Stimulated activated CD4-positive, alpha-beta T cell treated with anti-CD3 and anti-CD28 coated beads, Interleukin-12 subunit alpha, Interleukin-12 subunit beta, amount 100 ng/mL, for 4 hours (primary cell): ENCODE measurements around the gene BMPER.

ENCODE experiments used
- DNase-seq: peaks from one replicate; pipeline ENCODE4 v3.0.0-alpha.2; 2020

The BMPER gene

GRCh38 chr7:34036051-34036920 is 130.9 kb downstream of the BMPER start:
- DNase-seq = no peak

- no peak for DNase-seq
Observed at GRCh38 chr7:34036972-34037792, 131.8 kb downstream of the BMPER start.

GRCh38 chr7:34038816-34039470 is 133.6 kb downstream of the BMPER start:
- DNase-seq = no peak

GRCh38 chr7:34041707-34042106 is 136.4 kb downstream of the BMPER start:
- no peak for DNase-seq

GRCh38 chr7:34042406-34042805 is 137.1 kb downstream of the BMPER start:
- no peak for DNase-seq

GRCh38 chr7:34043461-34044305 is 138.3 kb downstream of the BMPER start:
- DNase-seq = no peak

GRCh38 chr7:34044306-34044643 is 138.9 kb downstream of the BMPER start:
- no peak for DNase-seq

- no peak for DNase-seq
Observed at GRCh38 chr7:34044734-34045353, 139.5 kb downstream of the BMPER start.

- DNase-seq = no peak
Observed at GRCh38 chr7:34048445-34048844, 143.1 kb downstream of the BMPER start.

- no peak for DNase-seq
Observed at GRCh38 chr7:34054075-34054474, 148.7 kb downstream of the BMPER start.

- no peak for DNase-seq
Observed at GRCh38 chr7:34057136-34057535, 151.8 kb downstream of the BMPER start.

- DNase-seq = no peak
Observed at GRCh38 chr7:34057956-34058355, 152.6 kb downstream of the BMPER start.

GRCh38 chr7:34058801-34059135 is 153.4 kb downstream of the BMPER start:
- no peak for DNase-seq

GRCh38 chr7:34059136-34059828 is 153.9 kb downstream of the BMPER start:
- DNase-seq = no peak

- no peak for DNase-seq
Observed at GRCh38 chr7:34060196-34060947, 155.0 kb downstream of the BMPER start.

GRCh38 chr7:34061149-34061548 is 155.8 kb downstream of the BMPER start:
- DNase-seq = no peak

- no peak for DNase-seq
Observed at GRCh38 chr7:34062341-34062740, 157.0 kb downstream of the BMPER start.

GRCh38 chr7:34062826-34063225 is 157.5 kb downstream of the BMPER start:
- no peak for DNase-seq

- DNase-seq = no peak
Observed at GRCh38 chr7:34064519-34065158, 159.3 kb downstream of the BMPER start.

- DNase-seq = no peak
Observed at GRCh38 chr7:34066411-34066810, 161.1 kb downstream of the BMPER start.
